Endothelial cell of umbilical vein (primary cell): ENCODE results near the gene UBE2E1. TPM values are rescaled to one million over a fixed set of nuclear protein-coding genes. Genes with fewer than 3 reads are reported as not detected.

ENCODE experiments used
- BruUV-seq: library from RNA; stranded (reverse); fragments of 400-500 nt; replicated peaks from 2 replicates; lab custom pipeline; 2021; lab: Mats Ljungman, UMichigan
- CTCF ChIA-PET: fragments of 300-600, 350-600 bp; sonication (Branson Sonifier 250); formaldehyde crosslinking; loops from one replicate; lab custom pipeline; 2021; ENCODE audit warnings: antibody characterized with exemption, inconsistent platforms; lab: Charles Lee
- POLR2A ChIA-PET: fragments of 300-600, 350-600 bp; sonication (Branson Sonifier 250); formaldehyde crosslinking; loops from one replicate; lab custom pipeline; 2021; ENCODE audit warnings: antibody characterized with exemption, inconsistent platforms; lab: Charles Lee
- DNase-seq: peaks from one replicate; pipeline ENCODE4 v3.0.0-alpha.2; 2011; ENCODE audit warnings: low read depth, low spot score
- FAIRE-seq: peaks from 2 replicates; lab custom pipeline; 2011; peaks lifted over from hg19 to GRCh38; lab: Jason Lieb, UNC
- H2AFZ ChIP-seq: 2 replicates; pipeline ENCODE4 v1.6.0; 2012; ENCODE audit warnings: low read depth, low read length, control low read depth, inconsistent platforms
- H3K27ac ChIP-seq: 2 replicates; pipeline ENCODE4 v1.5.1; 2011; ENCODE audit warnings: low read depth, mild to moderate bottlenecking, control low read depth, low read length, moderate library complexity; ENCODE audit not compliant: insufficient read depth
- H3K27me3 ChIP-seq, 2 experiments: 2 replicates each; pipeline versions ENCODE4 v1.6.0 to v1.6.1; 2011; ENCODE audit warnings: low read length in 2 of 2, mixed read lengths in 1 of 2; ENCODE audit not compliant: control insufficient read depth in 2 of 2, insufficient read depth in 2 of 2
- H3K36me3 ChIP-seq, 2 experiments: 2 replicates in 1 of 2; 3 replicates in 1 of 2; pipeline ENCODE4 v1.5.1; 2011; ENCODE audit warnings: low read length in 2 of 2, mild to moderate bottlenecking in 1 of 2, moderate library complexity in 1 of 2; ENCODE audit not compliant: control insufficient read depth in 2 of 2, insufficient read depth in 2 of 2; ENCODE audit errors: extremely low read depth in 1 of 2
- H3K4me1 ChIP-seq: 3 replicates; pipeline ENCODE4 v1.5.1; 2011; ENCODE audit warnings: mild to moderate bottlenecking, low read length; ENCODE audit not compliant: control insufficient read depth, insufficient read depth; ENCODE audit errors: extremely low read depth
- H3K4me2 ChIP-seq: 2 replicates; pipeline ENCODE4 v1.6.1; 2011; ENCODE audit warnings: low read length, control low read depth, mixed read lengths; ENCODE audit not compliant: insufficient read depth
- H3K4me3 ChIP-seq, 3 experiments: fragments of 200-600 bp in 1 of 3; sonication (generic), shearing (Covaris generic) in 1 of 3; replicated peaks in 1 of 3; 2 replicates each; pipeline ENCODE4 v1.5.1; 2011 to 2016; ENCODE audit warnings: control low read depth in 3 of 3, low read length in 3 of 3, mild to moderate bottlenecking in 2 of 3, inconsistent platforms in 1 of 3, low read depth in 1 of 3, moderate library complexity in 1 of 3; ENCODE audit not compliant: insufficient read depth in 1 of 3
- H3K79me2 ChIP-seq: 2 replicates; pipeline ENCODE4 v1.6.0; 2012; ENCODE audit warnings: low read length, inconsistent platforms; ENCODE audit not compliant: control insufficient read depth, insufficient read depth
- H3K9ac ChIP-seq: replicated peaks from 2 replicates; pipeline ENCODE3; 2011; ENCODE audit warnings: low read length, control low read depth; ENCODE audit not compliant: insufficient read depth; ENCODE audit errors: extremely low read depth
- H3K9me1 ChIP-seq: replicated peaks from 3 replicates; pipeline ENCODE4 v1.6.0; 2011; ENCODE audit warnings: mild to moderate bottlenecking, low read length; ENCODE audit not compliant: control insufficient read depth, insufficient read depth; ENCODE audit errors: extremely low read depth
- H3K9me3 ChIP-seq: replicated peaks from 2 replicates; pipeline ENCODE4 v1.5.1; 2012; ENCODE audit warnings: low read length, inconsistent platforms; ENCODE audit not compliant: control insufficient read depth, insufficient read depth
- H4K20me1 ChIP-seq: replicated peaks from 2 replicates; pipeline ENCODE3; 2011; ENCODE audit warnings: mild to moderate bottlenecking, low read length; ENCODE audit not compliant: control insufficient read depth, insufficient read depth; ENCODE audit errors: extremely low read depth
- EZH2 ChIP-seq: IDR thresholded peaks from 2 replicates; pipeline ENCODE4 v1.6.1; 2012; ENCODE audit warnings: borderline replicate concordance, low read depth, mild to moderate bottlenecking, moderate library complexity, low read length, inconsistent platforms; ENCODE audit not compliant: severe bottlenecking
- FOS ChIP-seq: IDR thresholded peaks from 2 replicates; pipeline ENCODE4 v1.6.1; 2011; ENCODE audit warnings: mild to moderate bottlenecking, low read length, moderate library complexity, borderline replicate concordance; ENCODE audit not compliant: insufficient read depth
- GATA2 ChIP-seq: IDR thresholded peaks from 2 replicates; pipeline ENCODE4 v1.7.0; 2011; ENCODE audit warnings: low read depth, mild to moderate bottlenecking, moderate library complexity, mixed read lengths, low read length; ENCODE audit not compliant: insufficient read length, insufficient read depth
- JUN ChIP-seq: IDR thresholded peaks from 2 replicates; pipeline ENCODE4 v1.6.1; 2011; ENCODE audit warnings: borderline replicate concordance, low read depth; ENCODE audit not compliant: insufficient read length, insufficient read depth
- MYC ChIP-seq: IDR thresholded peaks from one replicate; pipeline ENCODE4 v1.6.1; 2011; ENCODE audit warnings: mild to moderate bottlenecking, low read depth, low read length
- POLR2A ChIP-seq: IDR thresholded peaks from 2 replicates; pipeline ENCODE4 v1.6.1; 2012; ENCODE audit warnings: low read depth, mild to moderate bottlenecking, control low read depth, low read length
- POLR2AphosphoS5 ChIP-seq: IDR thresholded peaks from 2 replicates; pipeline ENCODE4 v1.6.1; 2012; ENCODE audit warnings: low read depth, mild to moderate bottlenecking, control low read depth, low read length, moderate library complexity; ENCODE audit not compliant: insufficient read depth
- dilution Hi-C: fragments of 300-500 bp; cut with MboI; formaldehyde crosslinking; loops from one replicate; pipeline ENCODE4 v1.15.0; 2019; ENCODE audit warnings: low sequenced_read_pairs; ENCODE audit not compliant: extremely low pct_ligation_motif_present
- intact Hi-C: fragments of 100-400 bp; cut with micrococcal nuclease; formaldehyde crosslinking; loops from one replicate; pipeline ENCODE4 v1.10.0; 2022
- polyA plus RNA-seq, 4 experiments: library from polyadenylated mRNA; depleted of rRNA in 3 of 4; stranded (reverse) in 3 of 4; unstranded in 1 of 4; fragments of >200 nt; gene quantifications; 2 replicates each; pipeline versions ENCODE4 v1.2.1 to v1.2.3, GENCODE V29; 2011 to 2012; ENCODE audit warnings: missing spikeins in 1 of 4
- total RNA-seq: library from RNA; stranded (reverse); gene quantifications from 2 replicates; pipeline ENCODE4 v1.2.3, GENCODE V29; 2021
- TF ChIP-seq, protein P1 (sequence below): IDR thresholded peaks from 2 replicates; pipeline ENCODE4 v1.6.1; 2011; ENCODE audit not compliant: insufficient read depth, insufficient read length
- TF ChIP-seq, protein P2 (sequence below), 2 donors: IDR thresholded peaks; 1 replicate in 1 of 2; 2 replicates in 1 of 2; pipeline ENCODE4 v1.5.1; 2011; ENCODE audit warnings: low read length in 2 of 2, mild to moderate bottlenecking in 2 of 2, moderate library complexity in 2 of 2, control low read depth in 1 of 2, inconsistent platforms in 1 of 2, low read depth in 1 of 2; ENCODE audit not compliant: insufficient read depth in 1 of 2; ENCODE audit errors: extremely low read depth in 1 of 2

UBE2E1 gene
- total and polyA plus RNA-seq, 2 donors (not counting 3 experiments of a cell fraction or from before 2014, with no cell fraction given), result 72.7 to 114 TPM

DNA sequence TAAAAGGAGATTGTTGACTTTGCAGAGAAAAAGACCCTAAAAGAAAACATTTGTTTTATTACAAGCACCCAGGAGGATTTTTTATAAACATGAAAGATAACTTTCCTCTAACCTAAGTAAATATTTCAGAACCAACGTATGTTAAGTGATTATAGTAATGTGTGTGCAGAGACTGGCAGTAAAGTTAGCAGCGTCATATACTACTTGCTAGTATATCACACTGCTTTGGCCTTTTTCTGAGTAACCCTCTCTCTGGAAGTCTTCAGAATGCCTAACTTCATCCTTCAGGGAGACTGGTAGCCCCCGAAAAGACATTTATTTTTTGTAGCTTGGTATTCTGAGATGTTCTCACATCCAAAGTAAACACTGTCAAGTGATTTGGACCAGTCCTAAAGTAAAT is 17.9 kb downstream of the UBE2E1 start:
- peaks cover 15% of the 10 kb centered on the region for H4K20me1 ChIP-seq
- intact Hi-C loops, result no loop called here
- POLR2A ChIA-PET, result no interaction called here

More for the DNA sequence above, 17.9 kb downstream of the UBE2E1 start:
- dilution Hi-C loops, result no loop called here
- TF ChIP-seq, protein P1, sequence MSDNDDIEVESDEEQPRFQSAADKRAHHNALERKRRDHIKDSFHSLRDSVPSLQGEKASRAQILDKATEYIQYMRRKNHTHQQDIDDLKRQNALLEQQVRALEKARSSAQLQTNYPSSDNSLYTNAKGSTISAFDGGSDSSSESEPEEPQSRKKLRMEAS, result no peak
- TF ChIP-seq POLR2A (no peak), POLR2AphosphoS5 (no peak), EZH2 (no peak), FOS (no peak), JUN (no peak), GATA2 (no peak), MYC (no peak)
- TF ChIP-seq, protein P2, sequence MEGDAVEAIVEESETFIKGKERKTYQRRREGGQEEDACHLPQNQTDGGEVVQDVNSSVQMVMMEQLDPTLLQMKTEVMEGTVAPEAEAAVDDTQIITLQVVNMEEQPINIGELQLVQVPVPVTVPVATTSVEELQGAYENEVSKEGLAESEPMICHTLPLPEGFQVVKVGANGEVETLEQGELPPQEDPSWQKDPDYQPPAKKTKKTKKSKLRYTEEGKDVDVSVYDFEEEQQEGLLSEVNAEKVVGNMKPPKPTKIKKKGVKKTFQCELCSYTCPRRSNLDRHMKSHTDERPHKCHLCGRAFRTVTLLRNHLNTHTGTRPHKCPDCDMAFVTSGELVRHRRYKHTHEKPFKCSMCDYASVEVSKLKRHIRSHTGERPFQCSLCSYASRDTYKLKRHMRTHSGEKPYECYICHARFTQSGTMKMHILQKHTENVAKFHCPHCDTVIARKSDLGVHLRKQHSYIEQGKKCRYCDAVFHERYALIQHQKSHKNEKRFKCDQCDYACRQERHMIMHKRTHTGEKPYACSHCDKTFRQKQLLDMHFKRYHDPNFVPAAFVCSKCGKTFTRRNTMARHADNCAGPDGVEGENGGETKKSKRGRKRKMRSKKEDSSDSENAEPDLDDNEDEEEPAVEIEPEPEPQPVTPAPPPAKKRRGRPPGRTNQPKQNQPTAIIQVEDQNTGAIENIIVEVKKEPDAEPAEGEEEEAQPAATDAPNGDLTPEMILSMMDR (IDR thresholded peaks at IDR 0.05; ENCODE audit: extremely low read depth in 1 of 2, insufficient read depth in 1 of 2, low read depth in 1 of 2, low read length in 2 of 2), result no peak
- Histone ChIP-seq H3K27me3 (no peaks in the 10 kb centered on the region), H3K36me3 (peaks cover 0 to 3% of the 10 kb centered on the region in 2 experiments), H3K4me1 (peaks cover 3% of the 10 kb centered on the region), H2AFZ (no peak overlapping the region), H3K9ac (no peak overlapping the region), H3K79me2 (peaks cover 74% of the 10 kb centered on the region), H3K4me2 (no peak overlapping the region), H3K9me1 (no peaks in the 10 kb centered on the region), H3K27ac (no peak overlapping the region), H3K9me3 (no peaks in the 10 kb centered on the region), H3K4me3 (no peak overlapping the region)
- CTCF ChIA-PET, result no interaction called here
- DNase-seq, result no peak
- FAIRE-seq, result no peak
- BruUV-seq, result no TSS peak
